Body of pancreas (tissue), 4 donors: Measurements from ENCODE around the gene TRAK1. TPM values are rescaled to one million over a fixed set of nuclear protein-coding genes. Genes with fewer than 3 reads are reported as not detected.

Experiments used
- ATAC-seq: fragments of 150-250 bp; one replicate; pipeline ENCODE4 v1.9.1; 2016
- DNase-seq, 4 donors: peaks; one replicate each; pipeline ENCODE4 v3.0.0-alpha.2; 2019
- H3K27ac ChIP-seq, 4 donors: fragments of 200-600 bp; sonication (generic); 1 replicate in 3 of 4; 2 replicates in 1 of 4; pipeline versions ENCODE4 v1.5.1 to v1.6.1; 2016 to 2019; ENCODE audit warnings: mild to moderate bottlenecking in 1 of 4, mixed read lengths in 1 of 4, moderate library complexity in 1 of 4
- H3K27me3 ChIP-seq, 2 donors: fragments of 200-600 bp; sonication (generic); one replicate each; pipeline ENCODE4 v1.6.0; 2016; ENCODE audit warnings: mild to moderate bottlenecking in 1 of 2
- H3K36me3 ChIP-seq, 2 donors: fragments of 200-600 bp; sonication (generic); replicated peaks in 1 of 2; 2 replicates each; pipeline ENCODE4 v1.5.1; 2016; ENCODE audit warnings: low read depth in 2 of 2; ENCODE audit not compliant: insufficient read depth in 1 of 2
- H3K4me1 ChIP-seq: fragments of 200-600 bp; sonication (generic); one replicate; pipeline ENCODE4 v1.6.0; 2016
- H3K4me3 ChIP-seq, 2 donors: fragments of 200-600 bp; sonication (generic); 1 replicate in 1 of 2; 2 replicates in 1 of 2; pipeline ENCODE4 v1.5.1; 2016 to 2019
- H3K9me3 ChIP-seq, 3 donors: fragments of 200-600 bp; sonication (generic); 1 replicate in 2 of 3; 2 replicates in 1 of 3; pipeline ENCODE4 v1.5.1; 2016
- POLR2A ChIP-seq, 3 donors: fragments of 450-650 bp; IDR thresholded peaks; one replicate each; pipeline ENCODE4 v1.6.1; 2016; ENCODE audit warnings: antibody characterized with exemption in 3 of 3, mild to moderate bottlenecking in 2 of 3
- WGBS, 2 donors: methylation state at CpG; one replicate each; pipeline ENCODE4 v1.1.5; 2017; 5-methylcytosine and 5-hydroxymethylcytosine counted together
- intact Hi-C: fragments of 100-400 bp; cut with DNase I; formaldehyde crosslinking; loops from one replicate; pipeline ENCODE4 v1.15.1; 2023
- total RNA-seq, 2 donors: library from RNA; depleted of rRNA; stranded (reverse); fragments of >200 nt; gene quantifications; one replicate each; pipeline ENCODE4 v1.1.0, GENCODE V29; 2016
- TF ChIP-seq, protein P1 (sequence below), 7 experiments: fragments of 450-650 bp in 4 of 7; fragments of 200-600 bp in 3 of 7; sonication (generic) in 3 of 7; IDR thresholded peaks; one replicate each; pipeline ENCODE4 v1.5.1; 2016 to 2019; ENCODE audit warnings: antibody characterized with exemption in 7 of 7

Gene TRAK1
- total RNA-seq, 2 donors from 2014 or later = 17.1 to 24.1 TPM

DNA sequence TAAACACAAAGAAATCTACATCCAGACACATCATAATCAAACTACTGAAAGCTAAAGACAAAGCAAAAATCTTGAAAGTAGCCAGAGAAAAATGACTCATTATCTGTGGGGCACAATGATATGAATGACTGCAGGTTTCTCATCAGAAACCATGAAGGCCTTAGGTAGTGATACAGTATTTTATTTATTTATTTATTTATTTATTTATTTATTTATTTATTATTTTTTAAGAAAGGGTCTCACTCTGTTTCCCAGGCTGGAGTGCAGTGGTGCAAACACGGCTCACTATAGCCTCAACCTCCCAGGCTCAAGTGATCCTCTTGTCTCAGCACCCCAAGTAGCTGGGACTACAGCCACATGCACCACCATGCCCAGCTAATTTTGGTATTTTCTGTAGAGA, 159.6 kb downstream of the TRAK1 start:
- no peak for ATAC-seq
- Histone ChIP-seq H3K9me3 (no peaks in the 10 kb centered on the region), H3K4me3 (no peak overlapping the region), H3K27me3 (no peaks in the 10 kb centered on the region), H3K36me3 (no peaks in the 10 kb centered on the region), H3K4me1 (peaks cover 11% of the 10 kb centered on the region), H3K27ac (no peak overlapping the region)
- no peak for TF ChIP-seq POLR2A (IDR thresholded peaks at IDR 0.05)
- TF ChIP-seq, protein P1, sequence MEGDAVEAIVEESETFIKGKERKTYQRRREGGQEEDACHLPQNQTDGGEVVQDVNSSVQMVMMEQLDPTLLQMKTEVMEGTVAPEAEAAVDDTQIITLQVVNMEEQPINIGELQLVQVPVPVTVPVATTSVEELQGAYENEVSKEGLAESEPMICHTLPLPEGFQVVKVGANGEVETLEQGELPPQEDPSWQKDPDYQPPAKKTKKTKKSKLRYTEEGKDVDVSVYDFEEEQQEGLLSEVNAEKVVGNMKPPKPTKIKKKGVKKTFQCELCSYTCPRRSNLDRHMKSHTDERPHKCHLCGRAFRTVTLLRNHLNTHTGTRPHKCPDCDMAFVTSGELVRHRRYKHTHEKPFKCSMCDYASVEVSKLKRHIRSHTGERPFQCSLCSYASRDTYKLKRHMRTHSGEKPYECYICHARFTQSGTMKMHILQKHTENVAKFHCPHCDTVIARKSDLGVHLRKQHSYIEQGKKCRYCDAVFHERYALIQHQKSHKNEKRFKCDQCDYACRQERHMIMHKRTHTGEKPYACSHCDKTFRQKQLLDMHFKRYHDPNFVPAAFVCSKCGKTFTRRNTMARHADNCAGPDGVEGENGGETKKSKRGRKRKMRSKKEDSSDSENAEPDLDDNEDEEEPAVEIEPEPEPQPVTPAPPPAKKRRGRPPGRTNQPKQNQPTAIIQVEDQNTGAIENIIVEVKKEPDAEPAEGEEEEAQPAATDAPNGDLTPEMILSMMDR (IDR thresholded peaks at IDR 0.05) = no peak
- no peak for DNase-seq
- WGBS, 2 donors = 83 to 84% methylated on average over 1 of the region's 1 CpG
- intact Hi-C loops = no loop called here

DNA sequence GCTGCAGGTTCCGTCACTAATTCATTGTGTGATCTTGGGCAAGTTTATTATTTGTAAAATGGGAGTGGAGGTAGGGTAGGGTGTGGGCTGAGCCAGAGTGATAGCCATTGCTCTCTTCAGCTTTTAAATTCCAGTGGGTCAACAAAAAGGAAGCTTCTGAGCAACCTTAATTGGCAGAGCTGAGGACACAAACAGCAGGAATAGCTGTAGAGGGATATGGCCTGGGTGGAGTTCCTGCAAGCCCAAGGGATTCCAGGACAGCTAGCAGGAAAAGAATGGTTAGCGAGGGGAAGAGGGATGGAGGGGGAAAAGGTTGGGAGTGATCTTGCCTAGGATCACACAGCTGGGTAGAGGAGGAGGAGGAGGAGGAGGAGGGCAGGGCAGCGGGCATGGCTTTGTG, 163.4 kb downstream of the TRAK1 start:
- 56 to 60% methylated on average over 3 of the region's 3 CpGs for WGBS, 2 donors
- no peak for ATAC-seq
- H3K36me3 ChIP-seq = no peaks in the 10 kb centered on the region

DNA sequence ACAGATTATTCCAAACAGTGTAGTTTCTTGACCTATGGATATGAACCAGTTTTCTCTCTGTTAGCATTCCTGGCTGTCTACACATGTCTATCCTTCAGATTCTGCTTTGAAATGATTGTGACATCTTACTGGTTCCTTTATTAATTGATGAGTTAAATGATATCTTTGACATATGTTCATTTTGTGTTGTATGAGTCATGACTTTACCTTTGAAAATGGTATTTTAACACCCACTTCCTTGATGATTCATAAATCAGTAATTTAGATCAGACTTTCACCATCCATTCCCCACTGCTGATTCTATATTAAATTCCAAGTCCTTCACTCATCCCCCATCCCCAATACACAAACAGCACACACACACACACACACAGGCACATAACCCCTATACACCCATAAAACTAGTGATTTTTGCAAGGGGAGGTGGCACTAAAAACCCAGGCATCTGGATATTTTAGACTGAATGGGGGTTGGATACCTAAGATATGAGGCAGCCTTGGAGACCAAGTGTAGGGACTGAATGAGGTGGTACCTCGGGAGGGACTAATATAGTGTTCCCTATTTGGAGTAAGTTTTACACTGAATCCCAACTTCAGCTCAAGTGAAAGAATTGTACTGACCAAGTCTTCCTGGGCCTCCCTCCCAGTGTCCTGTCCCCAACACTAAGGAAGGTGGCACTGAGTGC, 165.1 kb downstream of the TRAK1 start:
- no peak overlapping the region for H3K27ac ChIP-seq
- intact Hi-C loops = no loop called here
- DNase-seq = no peak
- no peaks in the 10 kb centered on the region for H3K27me3 ChIP-seq
- 67 to 95% methylated on average over 1 of the region's 1 CpG for WGBS, 2 donors
- TF ChIP-seq, protein P1 (IDR thresholded peaks at IDR 0.05) = no peak
- no peak for TF ChIP-seq POLR2A (IDR thresholded peaks at IDR 0.05)
- H3K4me3 ChIP-seq = no peak overlapping the region
- no peaks in the 10 kb centered on the region for H3K9me3 ChIP-seq
- H3K36me3 ChIP-seq = no peaks in the 10 kb centered on the region
- no peak for ATAC-seq
- H3K4me1 ChIP-seq = no peaks in the 10 kb centered on the region

More for the DNA sequence above, 163.4 kb downstream of the TRAK1 start:
- TF ChIP-seq POLR2A (IDR thresholded peaks at IDR 0.05) = no peak
- TF ChIP-seq, protein P1 (IDR thresholded peaks at IDR 0.05) = no peak
- H3K4me1 ChIP-seq = no peaks in the 10 kb centered on the region
- intact Hi-C loops = no loop called here
- no peaks in the 10 kb centered on the region for H3K9me3 ChIP-seq
- H3K27me3 ChIP-seq = no peaks in the 10 kb centered on the region
- no peak for DNase-seq
- no peak overlapping the region for H3K27ac ChIP-seq
- no peak overlapping the region for H3K4me3 ChIP-seq

DNA sequence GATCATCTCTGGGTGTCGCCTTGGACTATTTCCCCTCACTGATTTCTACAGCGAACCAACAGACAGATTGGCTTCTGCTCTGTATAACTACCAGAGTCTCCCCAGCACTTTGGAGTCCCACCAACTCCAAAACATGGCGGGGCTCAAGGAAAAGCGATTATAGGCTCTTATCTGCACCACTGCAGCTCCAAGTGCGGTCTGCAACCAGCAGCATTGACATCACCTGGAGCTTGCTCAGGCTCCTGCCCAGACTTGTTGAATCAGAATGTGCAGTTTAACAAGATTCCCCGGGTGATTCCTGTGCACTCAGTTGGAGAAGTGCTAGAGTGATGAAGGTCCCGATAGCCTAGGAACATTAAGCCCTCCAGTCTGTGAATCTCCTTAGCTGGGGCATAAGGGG, 165.8 kb downstream of the TRAK1 start:
- DNase-seq (no peak), ATAC-seq (no peak)
- Histone ChIP-seq H3K4me3 (no peak overlapping the region), H3K9me3 (no peaks in the 10 kb centered on the region), H3K27ac (no peak overlapping the region), H3K27me3 (no peaks in the 10 kb centered on the region), H3K36me3 (no peaks in the 10 kb centered on the region), H3K4me1 (no peaks in the 10 kb centered on the region)
- 55 to 60% methylated on average over 7 of the region's 7 CpGs for whole genome bisulfite sequencing, 2 donors
- no peak for TF ChIP-seq POLR2A (IDR thresholded peaks at IDR 0.05)
- TF ChIP-seq, protein P1 (IDR thresholded peaks at IDR 0.05) = no peak
- intact Hi-C loops = no loop called here

DNA sequence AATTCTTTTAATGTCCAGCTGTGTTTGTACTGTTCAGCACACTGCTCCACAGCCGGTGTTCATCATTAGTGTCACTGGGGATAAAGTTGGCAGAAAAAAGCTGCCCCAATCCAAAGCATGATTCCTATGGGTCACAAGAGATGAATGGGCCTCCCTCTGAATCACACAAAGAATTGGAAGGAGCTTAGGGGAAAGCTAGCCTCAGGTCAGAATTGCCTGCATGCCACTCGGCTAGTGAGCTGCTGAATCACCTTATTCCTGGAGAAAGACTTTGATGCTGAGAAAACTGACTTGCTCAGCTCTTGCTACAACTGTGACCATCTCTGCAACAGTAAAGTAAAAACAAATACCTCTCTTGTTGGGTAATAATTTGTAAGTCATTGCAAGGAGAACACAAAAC, 171.4 kb downstream of the TRAK1 start:
- 27 to 38% methylated on average over 2 of the region's 2 CpGs for WGBS, 2 donors
- H3K27me3 ChIP-seq = peaks cover 0 to 27% of the 10 kb centered on the region in 2 donors
- no peak for ATAC-seq
- no peak overlapping the region for H3K27ac ChIP-seq
- intact Hi-C loops = no loop called here
- no peak overlapping the region for H3K4me3 ChIP-seq
- no peak for DNase-seq
- no peaks in the 10 kb centered on the region for H3K9me3 ChIP-seq
- TF ChIP-seq POLR2A (IDR thresholded peaks at IDR 0.05) = no peak
- TF ChIP-seq, protein P1 (IDR thresholded peaks at IDR 0.05) = no peak
- peaks cover 15% of the 10 kb centered on the region for H3K4me1 ChIP-seq
- no peaks in the 10 kb centered on the region for H3K36me3 ChIP-seq
